IMR-90 (cell line): Measurements from ENCODE around the gene SUGCT.

ENCODE experiments used
- CTCF ChIP-seq: conservative IDR thresholded peaks from 2 replicates; pipeline ENCODE4 v1.5.1; 2012; ENCODE audit warnings: mild to moderate bottlenecking, low read depth, low read length, improper control_type of control experiment
- MAFK ChIP-seq: IDR thresholded peaks from 2 replicates; pipeline ENCODE4 v1.6.1; 2012; ENCODE audit warnings: low read depth, low read length, improper control_type of control experiment
- MAZ ChIP-seq: IDR thresholded peaks from 2 replicates; pipeline ENCODE4 v1.6.1; 2012; ENCODE audit warnings: low read depth, mild to moderate bottlenecking, low read length, improper control_type of control experiment, moderate library complexity, borderline replicate concordance
- MXI1 ChIP-seq: IDR thresholded peaks from 2 replicates; pipeline ENCODE4 v1.6.1; 2012; ENCODE audit warnings: low read depth, mild to moderate bottlenecking, low read length, moderate library complexity, borderline replicate concordance
- NFE2L2 ChIP-seq: fragments of 150-350 bp; IDR thresholded peaks from 2 replicates; pipeline ENCODE4 v1.6.1; 2016; ENCODE audit warnings: low read depth, mild to moderate bottlenecking, low read length
- POLR2A ChIP-seq: IDR thresholded peaks from 2 replicates; pipeline ENCODE4 v1.6.1; 2012; ENCODE audit warnings: mild to moderate bottlenecking, low read depth, low read length
- RAD21 ChIP-seq: IDR thresholded peaks from 2 replicates; pipeline ENCODE4 v1.6.1; 2012; ENCODE audit warnings: low read length, improper control_type of control experiment
- RFX5 ChIP-seq: IDR thresholded peaks from 2 replicates; pipeline ENCODE4 v1.8.0; 2012; ENCODE audit warnings: low read depth, mild to moderate bottlenecking, low read length, moderate library complexity
- SMC3 ChIP-seq: fragments of 150-350 bp; IDR thresholded peaks from 2 replicates; pipeline ENCODE4 v1.6.1; 2016; ENCODE audit warnings: low read depth, mild to moderate bottlenecking, antibody characterized with exemption, low read length, moderate library complexity
- TF ChIP-seq, protein P1 (sequence below): fragments of 150-350 bp; IDR thresholded peaks from 2 replicates; pipeline ENCODE4 v1.6.1; 2017; ENCODE audit warnings: mild to moderate bottlenecking, antibody characterized with exemption, low read length, low read depth

DNA sequence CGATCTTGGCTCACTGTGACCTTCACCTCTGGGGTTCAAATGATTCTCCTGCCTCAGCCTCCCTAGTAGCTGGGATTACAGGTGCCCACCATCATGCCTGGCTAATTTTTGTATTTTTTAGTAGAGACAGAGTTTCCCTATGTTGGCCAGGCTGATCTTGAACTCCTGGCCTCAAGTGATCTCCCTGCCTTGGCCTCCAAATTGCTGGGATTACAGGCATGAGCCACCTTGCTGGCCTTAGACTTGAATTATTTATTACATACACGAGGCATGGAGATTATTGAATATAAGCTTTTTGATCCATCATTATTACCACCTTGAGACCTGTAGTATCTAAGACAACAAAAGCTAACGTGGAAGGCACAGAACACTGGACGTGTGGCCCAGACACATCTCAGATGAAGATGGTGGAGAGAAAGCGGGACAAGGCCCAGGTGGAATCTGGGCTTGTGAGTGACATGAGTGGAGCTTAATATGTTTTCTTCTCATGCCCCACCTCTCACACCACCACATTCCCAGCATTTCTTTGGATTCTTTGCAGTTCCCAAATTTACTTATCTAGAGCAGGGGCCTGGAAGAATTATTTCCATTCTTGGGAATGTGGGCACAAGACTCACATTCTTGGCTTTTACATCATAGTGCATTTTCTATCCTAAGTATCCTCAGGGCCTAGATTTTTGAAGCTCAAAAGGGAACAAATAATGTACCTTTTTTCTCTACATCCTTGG is 76.6 kb downstream of the SUGCT start:
- TF ChIP-seq MAZ (no peak), MXI1 (no peak), CTCF (no peak), RAD21 (no peak), SMC3 (no peak), RFX5 (no peak), POLR2A (no peak), NFE2L2 (no peak), MAFK (no peak)
- TF ChIP-seq, protein P1, sequence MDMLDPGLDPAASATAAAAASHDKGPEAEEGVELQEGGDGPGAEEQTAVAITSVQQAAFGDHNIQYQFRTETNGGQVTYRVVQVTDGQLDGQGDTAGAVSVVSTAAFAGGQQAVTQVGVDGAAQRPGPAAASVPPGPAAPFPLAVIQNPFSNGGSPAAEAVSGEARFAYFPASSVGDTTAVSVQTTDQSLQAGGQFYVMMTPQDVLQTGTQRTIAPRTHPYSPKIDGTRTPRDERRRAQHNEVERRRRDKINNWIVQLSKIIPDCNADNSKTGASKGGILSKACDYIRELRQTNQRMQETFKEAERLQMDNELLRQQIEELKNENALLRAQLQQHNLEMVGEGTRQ, result no peak
